ENCODE data around the gene POLR2A. TPM values are rescaled to one million over a fixed set of nuclear protein-coding genes. Genes with fewer than 3 reads are reported as not detected.

POLR2A gene
- total and polyA plus RNA-seq, 10 of the 15 experiments (the other 5 are each of a cell fraction or from before 2014, with no cell fraction given) = 1.7 to 121 (median 33.4) TPM

DNA sequence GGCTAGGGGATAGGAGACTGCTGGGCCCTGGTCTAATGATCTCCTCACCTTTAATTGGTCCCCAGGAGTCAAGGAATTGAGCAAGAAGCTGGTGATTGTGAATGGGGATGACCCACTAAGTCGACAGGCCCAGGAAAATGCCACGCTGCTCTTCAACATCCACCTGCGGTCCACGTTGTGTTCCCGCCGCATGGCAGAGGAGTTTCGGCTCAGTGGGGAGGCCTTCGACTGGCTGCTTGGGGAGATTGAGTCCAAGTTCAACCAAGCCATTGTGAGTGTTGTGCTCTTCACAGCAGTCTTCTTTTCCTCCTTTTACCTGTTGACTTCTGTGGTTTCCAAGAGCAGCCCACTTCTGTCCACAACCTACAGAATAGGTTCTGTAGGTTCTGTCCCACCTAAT, 19.4 kb downstream of the POLR2A start:
- Histone ChIP-seq H3K27ac (ENCODE audit: control insufficient read depth, insufficient read depth) (no peak overlapping the region), H4K20me1 (ENCODE audit: control insufficient read depth, insufficient read depth) (no peaks in the 10 kb centered on the region; the same call in 1 of the 2 replicates), H3K36me3 (ENCODE audit: control insufficient read depth in 2 of 2, insufficient read depth in 2 of 2, low read length in 1 of 2) (peaks cover 50 to 58% of the 10 kb centered on the region in 2 experiments), H2AFZ (ENCODE audit: control insufficient read depth, low read depth, low read length) (no peak overlapping the region), H3K4me2 (ENCODE audit: control insufficient read depth, insufficient read depth) (no peak overlapping the region), H3K4me3 (no peak overlapping the region), H3K9ac (ENCODE audit: control insufficient read depth, insufficient read depth, low read length) (no peak overlapping the region), H3K79me2 (ENCODE audit: control insufficient read depth, insufficient read depth, low read length) (no peaks in the 10 kb centered on the region), H3K4me1 (ENCODE audit: control insufficient read depth, insufficient read depth, low read length) (no peaks in the 10 kb centered on the region), H3K27me3 (replicated peaks in 1 of 2; ENCODE audit: control insufficient read depth in 2 of 2, insufficient read depth in 2 of 2, low read length in 1 of 2) (no peaks in the 10 kb centered on the region), H3K9me3 (replicated peaks; ENCODE audit: control insufficient read depth, insufficient read depth, low read length) (no peaks in the 10 kb centered on the region)
- no peak for TF ChIP-seq BHLHE40 (IDR thresholded peaks at IDR 0.05; ENCODE audit: borderline replicate concordance in 1 of 2, low read depth in 2 of 2, low read length in 1 of 2)
- TF ChIP-seq, protein P1, sequence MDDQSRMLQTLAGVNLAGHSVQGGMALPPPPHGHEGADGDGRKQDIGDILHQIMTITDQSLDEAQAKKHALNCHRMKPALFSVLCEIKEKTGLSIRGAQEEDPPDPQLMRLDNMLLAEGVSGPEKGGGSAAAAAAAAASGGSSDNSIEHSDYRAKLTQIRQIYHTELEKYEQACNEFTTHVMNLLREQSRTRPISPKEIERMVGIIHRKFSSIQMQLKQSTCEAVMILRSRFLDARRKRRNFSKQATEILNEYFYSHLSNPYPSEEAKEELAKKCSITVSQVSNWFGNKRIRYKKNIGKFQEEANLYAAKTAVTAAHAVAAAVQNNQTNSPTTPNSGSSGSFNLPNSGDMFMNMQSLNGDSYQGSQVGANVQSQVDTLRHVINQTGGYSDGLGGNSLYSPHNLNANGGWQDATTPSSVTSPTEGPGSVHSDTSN (IDR thresholded peaks at IDR 0.05; ENCODE audit: insufficient replicate concordance, low read depth, low read length) = no peak
- no peak for TF ChIP-seq KDM1A (IDR thresholded peaks at IDR 0.05; ENCODE audit: borderline replicate concordance)
- no peak for TF ChIP-seq MTA2 (IDR thresholded peaks at IDR 0.05; ENCODE audit: low read depth)
- no peak for TF ChIP-seq CEBPB (IDR thresholded peaks at IDR 0.05; ENCODE audit: borderline replicate concordance in 1 of 2, low read depth in 2 of 2, low read length in 2 of 2)
- TF ChIP-seq IRF4 (IDR thresholded peaks at IDR 0.05; ENCODE audit: low read depth, low read length) = no peak
- TF ChIP-seq, protein P2, sequence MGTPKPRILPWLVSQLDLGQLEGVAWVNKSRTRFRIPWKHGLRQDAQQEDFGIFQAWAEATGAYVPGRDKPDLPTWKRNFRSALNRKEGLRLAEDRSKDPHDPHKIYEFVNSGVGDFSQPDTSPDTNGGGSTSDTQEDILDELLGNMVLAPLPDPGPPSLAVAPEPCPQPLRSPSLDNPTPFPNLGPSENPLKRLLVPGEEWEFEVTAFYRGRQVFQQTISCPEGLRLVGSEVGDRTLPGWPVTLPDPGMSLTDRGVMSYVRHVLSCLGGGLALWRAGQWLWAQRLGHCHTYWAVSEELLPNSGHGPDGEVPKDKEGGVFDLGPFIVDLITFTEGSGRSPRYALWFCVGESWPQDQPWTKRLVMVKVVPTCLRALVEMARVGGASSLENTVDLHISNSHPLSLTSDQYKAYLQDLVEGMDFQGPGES (IDR thresholded peaks at IDR 0.05) = no peak
- ATAC-seq = no peak
- ChIA-PET POLR2A (no interaction called here), RAD21 (ENCODE audit: unreplicated experiment) (no interaction called here), SMC1A (ENCODE audit: uncharacterized antibody, unreplicated experiment) (no interaction called here), CTCF (interaction anchor here (1.1 to 2.3 kb wide), 3 partner anchors 57 to 148 kb away, joined by 4 to 8 read pairs (median 5); no protein-coding TSS in a partner anchor)
- FAIRE-seq = no peak
- 96% methylated on average over 8 of the region's 8 CpGs for WGBS (ENCODE audit: insufficient coverage, insufficient replicate concordance, low lambda C conversion rate, missing lambda C conversion rate)
- intact Hi-C loops (cut with micrococcal nuclease; ENCODE audit: unreplicated experiment) = no loop called here
- no peak for DNase-seq (ENCODE audit: low read depth, low spot score)
- in situ Hi-C loops (cut with MboI) = no loop called here
- no TSS peak for BruUV-seq (replicated peaks)

Measured in GM12878 (cell line).